Measurements from ENCODE around the gene HSBP1. TPM values are rescaled to one million over a fixed set of nuclear protein-coding genes. Genes with fewer than 3 reads are reported as not detected.

The HSBP1 gene
- total and polyA plus RNA-seq, 2 of the 13 experiments (the other 11 are each of a cell fraction or from before 2014, with no cell fraction given), result 249 to 292 TPM

GRCh38 chr16:83807710-83808572, at the start of gene HSBP1 (continued):
- TF ChIP-seq ZMAT5 (CRISPR knock-in tag; IDR thresholded peaks at IDR 0.05; ENCODE audit: borderline replicate concordance, low read depth) (no peak), ZNF678 (CRISPR knock-in tag; IDR thresholded peaks at IDR 0.05) (no peak), MLLT10 (CRISPR knock-in tag; IDR thresholded peaks at IDR 0.05) (no peak), GZF1 (CRISPR knock-in tag; IDR thresholded peaks at IDR 0.05) (no peak), PRMT3 (CRISPR knock-in tag; IDR thresholded peaks at IDR 0.05; ENCODE audit: borderline replicate concordance, low read depth) (no peak), ZNF672 (CRISPR knock-in tag; IDR thresholded peaks at IDR 0.05) (no peak), FOSL1 (CRISPR knock-in tag; IDR thresholded peaks at IDR 0.05; ENCODE audit: borderline replicate concordance) (no peak), ARHGAP35 (CRISPR knock-in tag; IDR thresholded peaks at IDR 0.05; ENCODE audit: borderline replicate concordance) (no peak; the same call in 1 of the 2 replicates), FOXM1 (CRISPR knock-in tag; IDR thresholded peaks at IDR 0.05) (0 out of 2 replicates have a peak, but pooled peaks have one; percentile 52), NR0B2 (CRISPR knock-in tag; IDR thresholded peaks at IDR 0.05) (no peak), ZNF274 (CRISPR knock-in tag; IDR thresholded peaks at IDR 0.05) (no peak), ARID2 (CRISPR knock-in tag; IDR thresholded peaks at IDR 0.05; ENCODE audit: borderline replicate concordance) (no peak), NFIC (IDR thresholded peaks at IDR 0.05; ENCODE audit: low read length) (no peak), ZNF589 (CRISPR knock-in tag; conservative IDR thresholded peaks at IDR 0.05) (no peak), ZNF367 (CRISPR knock-in tag; IDR thresholded peaks at IDR 0.05; ENCODE audit: borderline replicate concordance) (no peak; the same call in 1 of the 2 replicates), YEATS2 (CRISPR knock-in tag; IDR thresholded peaks at IDR 0.05; ENCODE audit: borderline replicate concordance) (peak; percentile 76; the same call in 1 of the 2 replicates), MTA1 (CRISPR knock-in tag; IDR thresholded peaks at IDR 0.05; ENCODE audit: borderline replicate concordance) (peak; percentile 89; the same call in 1 of the 2 replicates), MEF2D (CRISPR knock-in tag; IDR thresholded peaks at IDR 0.05) (no peak), DBP (CRISPR knock-in tag; IDR thresholded peaks at IDR 0.05; ENCODE audit: not compliant biosample characterization) (peak; percentile 40), CHD2 (IDR thresholded peaks at IDR 0.05; ENCODE audit: low read depth, low read length) (peak; percentile 99), JUN (CRISPR knock-in tag; IDR thresholded peaks at IDR 0.05) (peak; percentile 18; the same call in 1 of the 2 replicates), MBD4 (IDR thresholded peaks at IDR 0.05; ENCODE audit: borderline replicate concordance, low read length) (no peak), TMF1 (CRISPR knock-in tag; IDR thresholded peaks at IDR 0.05; ENCODE audit: low read depth) (no peak), GMEB1 (CRISPR knock-in tag; IDR thresholded peaks at IDR 0.05; ENCODE audit: borderline replicate concordance) (peak; percentile 65; the same call in 1 of the 2 replicates), ZKSCAN1 (IDR thresholded peaks at IDR 0.05; ENCODE audit: low read length) (no peak), ATF3 (CRISPR knock-in tag; IDR thresholded peaks at IDR 0.05) (no peak), SMARCE1 (IDR thresholded peaks at IDR 0.05; ENCODE audit: borderline replicate concordance) (no peak), JUND (CRISPR knock-in tag; IDR thresholded peaks at IDR 0.05) (peak; percentile 19; the same call in 1 of the 2 replicates)
